DMS153 treated with DMSO at 0.1 percent for 48 hours (cell line): ENCODE measurements around the gene AANAT.

Experiments
- DNase-seq: peaks from one replicate; lab custom pipeline; 2025; ENCODE audit not compliant: unreplicated experiment; lab: John Stamatoyannopoulos, UW

AANAT gene

DNA sequence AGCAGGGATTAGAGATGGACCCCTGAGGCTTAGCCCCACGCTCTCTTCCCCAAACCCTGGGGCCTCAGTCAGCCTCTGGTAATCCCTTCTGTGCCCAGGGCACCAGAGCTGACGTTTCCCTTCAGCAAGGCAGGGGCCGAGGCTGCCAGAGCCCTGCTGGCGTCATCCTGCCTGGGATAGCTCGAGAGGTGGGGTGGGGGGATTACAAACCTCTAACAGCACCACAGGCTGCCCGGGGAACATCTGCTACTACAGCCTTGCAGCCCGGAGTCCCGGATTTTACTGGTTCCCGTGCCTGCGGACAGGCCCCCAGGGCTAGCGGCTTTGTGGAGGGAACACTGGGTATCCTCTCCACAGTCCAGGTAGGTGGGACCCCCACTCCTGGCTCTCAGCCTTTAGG is at the start of gene AANAT:
TSS of gene AANAT (plus strand) at position 238 of the 400 bp plus-strand sequence. CDS start 1,144 bp downstream, outside the sequence.
- DNase-seq: no peak

DNA sequence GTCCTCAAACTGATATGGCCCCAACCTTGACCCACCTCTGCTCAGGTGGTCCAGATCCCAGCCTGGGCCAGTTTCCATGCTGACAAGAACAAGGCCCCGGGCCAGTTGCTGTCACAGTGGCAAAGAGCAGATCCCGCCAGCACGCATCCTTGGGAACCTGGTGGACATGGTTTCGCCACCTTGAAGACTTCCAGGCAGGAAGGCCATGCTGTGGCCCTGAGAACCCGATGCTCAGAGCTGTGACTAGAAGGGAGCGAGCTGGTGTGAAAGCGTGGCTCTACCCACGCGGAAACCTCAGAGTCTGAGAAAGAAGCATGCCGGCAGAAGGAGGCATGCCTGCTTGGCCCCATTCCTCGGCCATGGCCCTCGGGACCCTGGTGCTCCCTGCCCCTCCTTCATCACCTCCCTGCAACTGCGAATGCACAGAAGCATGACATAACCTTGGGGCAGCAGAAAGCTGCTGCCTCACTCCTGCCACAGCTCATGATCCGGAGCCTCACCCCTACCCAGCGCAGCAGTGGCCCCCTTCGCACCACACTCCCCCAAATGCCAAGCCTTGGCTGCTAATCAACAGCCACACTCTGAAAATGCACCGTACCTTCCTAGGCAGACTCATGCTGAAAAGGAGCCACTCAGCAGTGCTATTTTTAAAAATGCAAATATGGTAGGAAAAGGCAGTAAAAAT is 47.7 kb upstream of the AANAT start:
- no peak for DNase-seq

DNA sequence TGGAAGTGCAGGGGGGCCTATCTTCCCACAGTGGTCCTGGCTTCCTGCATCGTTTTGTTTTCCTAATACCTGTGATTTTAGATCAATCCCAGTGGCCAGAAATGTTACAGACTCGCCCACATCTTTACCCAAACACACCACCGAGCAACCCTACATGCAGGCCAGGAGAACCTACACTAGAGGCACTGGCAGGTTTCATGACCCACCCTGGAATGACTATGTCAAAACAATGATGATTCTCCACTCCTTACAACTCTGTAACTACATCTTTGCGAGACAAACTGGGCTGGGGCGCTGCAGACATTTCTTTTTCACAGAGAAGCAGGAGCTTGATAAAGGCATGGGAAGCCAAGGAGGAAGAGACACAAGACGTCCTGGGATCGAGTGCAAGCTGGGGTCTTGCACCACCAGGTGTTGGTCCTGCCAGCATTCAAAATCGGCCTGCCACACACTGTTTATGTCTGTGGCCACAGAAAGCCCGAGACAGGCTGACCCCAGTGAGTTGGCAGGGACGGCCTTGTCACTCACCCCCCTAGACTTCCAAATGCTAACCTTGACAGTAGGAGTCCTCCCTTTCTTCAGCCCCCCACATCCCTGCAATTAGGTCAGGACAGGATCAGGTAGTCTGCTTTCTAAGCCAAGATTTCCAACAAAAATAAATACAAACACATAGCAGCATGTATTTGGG is 46.9 kb upstream of the AANAT start:
- DNase-seq: no peak

- DNase-seq: no peak
Observed at GRCh38 chr17:76421044-76421407, 46.4 kb upstream of the AANAT start.

- DNase-seq: no peak
Observed at GRCh38 chr17:76422406-76422805, 45.0 kb upstream of the AANAT start.

DNA sequence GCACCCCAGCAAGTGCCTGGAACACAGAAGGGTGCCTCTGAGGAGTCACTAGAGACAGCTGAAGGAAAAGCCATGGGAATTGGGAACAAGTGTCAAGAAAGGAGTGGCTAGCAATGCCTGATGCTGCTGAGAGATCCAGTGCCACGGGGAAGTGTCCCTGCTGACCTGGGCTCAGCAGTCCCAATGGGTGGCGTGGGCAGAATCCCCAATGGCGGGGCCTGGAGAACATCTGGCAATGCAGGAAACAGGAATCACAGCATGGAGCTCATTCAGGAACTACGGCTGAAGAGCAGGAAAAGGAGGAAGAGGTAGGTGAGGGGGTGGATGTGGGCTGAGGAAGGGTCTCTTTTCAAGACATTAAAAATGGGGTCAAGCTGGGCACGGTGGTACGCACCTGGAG is 44.5 kb upstream of the AANAT start:
- no peak for DNase-seq

- DNase-seq: no peak
Observed at GRCh38 chr17:76426853-76427252, 40.5 kb upstream of the AANAT start.

GRCh38 chr17:76427501-76428231 is 39.7 kb upstream of the AANAT start:
- no peak for DNase-seq

- DNase-seq: no peak
Observed at GRCh38 chr17:76428511-76428910, 38.9 kb upstream of the AANAT start.

GRCh38 chr17:76431509-76431908 is 35.9 kb upstream of the AANAT start:
- no peak for DNase-seq

- no peak for DNase-seq
Observed at GRCh38 chr17:76432004-76432403, 35.4 kb upstream of the AANAT start.

GRCh38 chr17:76432712-76433336 is 34.6 kb upstream of the AANAT start:
- DNase-seq: no peak

DNA sequence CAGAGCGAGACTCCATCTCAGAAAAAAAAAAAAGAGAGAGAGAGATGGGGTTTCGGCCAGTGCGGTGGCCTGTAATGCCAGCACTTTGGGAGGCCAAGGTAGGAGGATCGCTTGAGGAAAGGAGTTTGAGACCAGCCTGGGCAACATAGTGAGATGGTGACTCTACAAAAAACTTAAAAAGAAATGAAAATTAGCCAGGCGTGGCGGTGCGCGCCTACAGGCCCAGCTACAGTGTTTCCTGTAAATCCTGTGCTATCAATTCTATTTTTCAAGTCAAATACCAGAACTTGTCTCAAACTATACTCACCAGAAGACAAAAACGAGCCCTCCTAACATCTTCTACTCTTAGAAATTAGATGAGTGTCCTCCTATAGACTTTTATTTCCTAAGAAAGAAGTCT is 33.7 kb upstream of the AANAT start:
- no peak for DNase-seq

- no peak for DNase-seq
Observed at GRCh38 chr17:76434870-76435269, 32.5 kb upstream of the AANAT start.

- DNase-seq: no peak
Observed at GRCh38 chr17:76435751-76436150, 31.7 kb upstream of the AANAT start.

- DNase-seq: no peak
Observed at GRCh38 chr17:76437467-76438402, 29.7 kb upstream of the AANAT start.

GRCh38 chr17:76438906-76439305 is 28.5 kb upstream of the AANAT start:
- no peak for DNase-seq

- DNase-seq: no peak
Observed at GRCh38 chr17:76439314-76439928, 28.0 kb upstream of the AANAT start.

DNA sequence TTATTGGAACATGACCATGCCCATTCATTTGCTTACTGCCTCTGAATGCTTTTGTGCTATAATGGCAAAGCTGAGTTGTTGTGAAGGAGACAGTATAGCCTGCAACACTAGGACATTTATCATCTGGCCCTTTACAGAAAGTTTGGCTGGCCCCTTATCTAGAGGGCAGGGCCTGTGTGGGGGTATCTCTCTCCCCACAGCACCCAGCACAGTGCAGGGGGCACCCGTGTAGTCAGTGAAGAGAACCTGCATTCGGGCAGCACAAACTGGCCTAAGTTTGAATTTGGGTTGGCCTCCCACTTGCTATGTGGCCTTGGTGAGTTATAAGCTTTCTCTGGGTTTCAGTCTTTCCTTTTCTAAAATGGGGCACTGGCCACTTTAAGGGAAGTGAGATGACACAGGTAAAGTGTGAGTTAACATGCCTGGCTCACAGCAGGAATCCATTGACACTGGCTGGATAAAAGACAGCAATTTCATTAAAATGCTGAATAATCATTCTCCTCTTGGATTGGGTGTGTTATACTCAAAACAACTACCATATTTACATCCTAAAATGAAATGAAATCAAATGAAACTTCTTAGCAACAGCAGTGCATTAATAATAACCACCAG is 26.5 kb upstream of the AANAT start:
- DNase-seq: no peak
